HG03103 (cell line): ENCODE results near the gene SLC9A6.
"Not testable (repeated sequence)": the region's sequence is repeated elsewhere in the genome, so short reads cannot be mapped to it uniquely, and the experiment has no call there.

Experiments
- ATAC-seq: cut with Tn5 transposase; IDR thresholded peaks from one replicate; pipeline ENCODE4 v1.9.1; 2021; ENCODE audit warnings: low read depth; ENCODE audit not compliant: unreplicated experiment

Gene SLC9A6

DNA sequence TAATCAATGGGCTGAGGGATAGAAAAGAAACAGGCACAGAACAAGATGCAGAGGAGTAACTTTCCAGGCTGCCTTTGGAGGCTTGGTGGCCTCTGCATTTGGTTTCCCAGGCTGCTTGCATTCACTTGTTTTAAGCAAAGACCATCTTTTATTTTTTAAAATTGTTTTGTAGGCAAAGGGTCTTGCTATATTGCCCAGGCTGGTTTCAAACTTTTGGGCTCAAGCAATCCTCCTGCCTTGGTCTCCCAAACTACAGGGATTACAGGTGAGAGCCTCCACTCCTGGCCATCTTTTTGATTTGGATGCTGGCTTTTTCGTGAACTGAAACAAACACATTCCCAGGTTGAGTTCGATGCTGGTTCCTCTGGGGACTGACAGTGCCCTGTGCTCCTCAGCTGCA lies 74.1 kb downstream of the SLC9A6 start:
- no peak for ATAC-seq

DNA sequence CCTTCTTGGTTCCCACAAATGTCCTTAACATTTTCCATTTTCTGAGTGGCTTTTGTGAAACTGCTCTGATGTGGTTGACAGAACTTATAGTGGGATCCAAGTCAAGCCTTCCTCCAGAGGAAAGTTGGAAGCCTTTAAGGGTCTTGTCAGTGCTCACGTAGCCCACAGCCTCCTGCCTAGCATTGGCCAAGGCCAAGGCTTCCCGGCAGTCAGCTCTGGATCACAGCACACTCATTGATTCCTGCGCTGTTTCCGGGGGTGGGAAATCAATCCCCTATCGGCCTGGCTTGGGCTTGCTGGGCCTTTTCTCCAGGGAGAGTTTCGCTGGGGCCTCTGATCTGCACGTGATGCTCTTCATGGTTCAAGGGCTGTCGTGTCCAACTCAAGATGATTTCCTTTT lies 76.1 kb downstream of the SLC9A6 start:
- ATAC-seq: no peak

DNA sequence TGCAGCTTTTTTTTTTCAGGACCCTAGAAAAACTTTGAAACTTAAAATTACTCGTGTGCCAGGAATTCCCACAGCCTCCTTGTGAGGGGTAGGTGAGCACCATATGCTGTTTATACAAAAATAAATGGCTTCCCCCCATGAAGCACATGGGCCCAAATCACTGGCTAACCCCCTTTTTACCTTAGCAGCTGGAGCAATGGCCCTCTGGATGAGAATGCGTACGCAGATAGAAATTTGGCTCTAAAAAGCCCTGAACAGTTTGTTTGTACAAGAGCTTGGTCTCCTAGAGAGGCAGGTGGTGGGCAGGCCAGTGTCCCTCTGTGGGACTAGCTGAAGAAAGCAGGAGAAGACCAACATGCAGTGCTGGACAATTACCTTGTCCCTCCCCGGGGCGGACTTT lies 76.5 kb downstream of the SLC9A6 start:
- no peak for ATAC-seq

DNA sequence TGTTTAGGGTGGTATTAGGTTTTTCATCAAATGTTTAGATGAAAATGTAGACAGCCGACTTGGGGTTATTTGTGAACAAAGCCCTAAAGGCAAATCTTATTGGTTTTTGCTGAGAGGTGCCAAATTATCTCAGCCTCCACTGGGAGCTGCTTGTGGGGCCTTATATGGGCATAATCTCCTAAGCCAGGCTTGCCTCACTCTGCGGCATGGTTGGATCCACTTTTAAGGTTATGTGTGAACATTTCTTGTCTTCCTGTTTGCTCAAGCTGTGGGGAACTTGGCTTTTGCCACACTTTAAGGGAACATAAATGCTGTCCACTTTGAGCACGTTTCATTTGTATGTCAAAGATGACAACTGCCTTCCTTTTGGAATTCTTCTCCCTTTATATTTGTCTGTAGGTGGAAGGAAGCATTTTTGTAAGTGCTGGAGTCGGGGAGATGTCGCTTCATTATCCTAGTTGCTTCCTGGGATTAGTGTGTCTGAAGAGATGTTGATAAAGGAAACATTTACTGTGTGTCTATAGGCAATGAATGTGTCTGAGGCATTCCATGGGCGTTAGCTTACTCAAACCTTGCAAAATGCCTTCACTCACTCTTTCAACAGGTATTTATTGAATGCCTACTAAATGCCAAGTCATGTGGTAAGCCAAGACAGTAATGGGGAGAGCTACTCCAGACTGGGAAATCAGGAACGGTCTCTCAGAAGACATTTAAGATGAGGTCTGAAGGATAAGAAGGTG lies 78.3 kb downstream of the SLC9A6 start:
- ATAC-seq: no peak

DNA sequence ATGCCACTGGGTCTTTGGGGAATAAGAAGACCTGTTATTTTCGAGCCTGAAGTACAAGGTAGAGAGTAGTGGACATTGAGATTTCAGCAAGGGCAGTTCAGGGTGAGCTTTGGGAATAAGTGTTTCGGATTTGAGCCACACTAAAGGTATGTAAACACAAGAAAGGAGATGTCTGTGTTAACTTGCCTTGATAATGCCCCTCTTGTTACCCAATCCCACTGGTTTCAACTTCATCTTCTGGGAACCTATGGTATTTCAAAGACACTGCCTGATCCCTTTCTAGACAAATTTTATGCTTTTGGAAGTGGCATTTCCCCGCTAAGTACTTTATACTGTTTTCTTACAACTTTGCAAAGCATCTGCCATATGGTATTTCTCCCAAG lies 79.4 kb downstream of the SLC9A6 start:
- ATAC-seq: no peak

DNA sequence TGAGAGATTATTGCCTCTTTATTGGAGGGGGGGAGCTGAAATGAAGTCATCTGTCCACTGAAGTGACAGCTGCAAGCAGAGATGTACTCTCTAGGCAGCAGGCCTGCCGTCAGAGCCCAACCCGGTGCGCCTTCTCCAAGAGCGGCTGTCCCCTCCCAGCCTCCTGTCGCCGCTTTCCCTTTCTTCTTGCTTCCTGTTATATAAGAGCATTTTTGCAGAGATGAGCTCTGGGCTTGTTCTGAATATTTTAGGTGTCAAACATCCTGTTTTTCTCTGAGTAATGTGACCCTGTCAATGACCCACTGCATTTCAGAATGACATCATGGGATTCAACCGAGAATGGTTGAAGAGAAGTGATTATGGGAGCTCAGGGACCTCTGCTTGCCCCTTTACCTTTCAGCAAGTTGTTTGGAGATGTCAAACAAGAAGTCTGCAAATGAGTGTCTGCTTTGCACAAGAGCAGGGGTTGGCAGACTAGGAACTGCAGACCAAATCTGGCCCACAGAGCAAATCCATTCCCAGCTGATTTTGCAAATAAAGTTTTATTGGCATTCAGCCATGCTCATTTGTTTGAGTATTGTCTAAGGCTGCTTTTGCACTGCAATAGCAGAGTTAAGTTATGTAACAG lies 79.9 kb downstream of the SLC9A6 start:
- ATAC-seq: no peak

DNA sequence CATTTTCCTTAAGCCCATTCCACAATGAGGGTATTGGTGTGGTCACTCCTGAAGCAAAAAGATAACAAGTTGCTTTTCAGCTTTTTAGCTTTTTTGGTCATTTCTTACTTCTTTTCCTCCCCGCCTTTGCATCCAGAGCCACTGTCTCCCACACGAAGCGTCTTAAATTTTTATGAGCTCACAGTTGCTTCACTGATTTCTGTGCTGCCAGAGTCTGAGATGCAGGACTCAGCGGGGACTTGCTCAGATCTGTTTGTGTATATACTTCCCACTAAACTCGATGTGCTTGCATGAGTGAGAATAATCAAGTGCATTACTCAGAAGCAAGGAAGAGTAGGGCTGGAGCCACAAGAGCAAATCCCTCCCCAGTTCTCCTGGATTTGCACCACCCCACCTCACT lies 81.9 kb downstream of the SLC9A6 start:
- no peak for ATAC-seq

DNA sequence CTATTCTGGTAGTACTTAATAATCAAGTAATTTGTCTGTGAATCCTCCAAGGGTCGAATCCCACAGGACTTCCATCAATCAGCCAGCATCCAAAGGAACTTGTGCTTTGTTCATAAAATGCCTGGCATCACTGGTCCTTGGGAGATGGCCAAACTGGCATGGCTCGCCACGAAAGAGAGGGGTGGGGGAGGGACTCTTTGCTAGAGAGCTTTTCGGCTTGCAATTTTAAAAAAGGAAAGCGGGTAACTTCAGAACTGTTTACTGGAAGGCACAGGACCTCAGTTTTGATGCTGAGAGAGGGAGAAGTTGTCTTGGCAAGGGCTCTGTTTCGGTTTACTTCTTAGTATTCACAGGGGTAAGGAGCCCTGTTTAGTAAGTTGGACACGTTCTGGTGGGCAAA lies 82.7 kb downstream of the SLC9A6 start:
- no peak for ATAC-seq

DNA sequence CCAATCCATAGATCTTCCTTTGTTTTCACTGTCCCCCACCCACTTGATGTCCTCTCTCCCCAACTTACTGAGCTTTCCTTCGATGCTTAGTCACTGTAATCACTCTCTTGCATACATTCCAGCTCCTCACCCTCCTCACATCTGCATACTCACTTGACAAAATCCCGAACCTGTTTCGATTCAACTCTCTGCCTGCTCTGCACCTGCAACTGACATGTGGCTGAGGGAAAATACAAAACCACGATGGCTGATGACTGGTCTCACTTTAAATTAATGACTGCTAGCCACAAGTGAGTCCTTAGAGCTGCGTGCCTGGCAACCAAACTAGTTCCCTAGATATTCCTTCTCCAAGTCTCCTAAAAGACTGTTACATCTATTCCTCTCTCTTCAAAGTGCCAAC lies 91.7 kb downstream of the SLC9A6 start:
- ATAC-seq: no peak

DNA sequence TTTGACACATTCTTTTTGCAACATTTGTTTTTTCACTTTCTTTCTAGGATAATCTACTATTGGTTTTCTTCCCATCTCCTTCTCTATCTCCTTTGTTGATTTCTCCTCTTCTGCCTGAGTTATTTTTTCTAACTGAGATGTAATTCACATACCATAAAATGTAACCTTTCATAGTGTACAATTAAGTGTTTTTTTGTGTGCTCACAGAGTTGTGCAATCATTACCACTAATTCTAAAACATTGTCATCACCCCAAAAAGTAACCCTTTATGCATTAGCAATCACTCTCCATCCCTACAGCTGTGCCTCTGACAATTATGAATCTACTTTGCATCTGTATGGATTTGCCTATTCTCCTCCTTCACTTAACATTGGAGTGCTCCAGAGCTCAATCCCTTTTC lies 95.5 kb downstream of the SLC9A6 start:
- ATAC-seq: no peak

DNA sequence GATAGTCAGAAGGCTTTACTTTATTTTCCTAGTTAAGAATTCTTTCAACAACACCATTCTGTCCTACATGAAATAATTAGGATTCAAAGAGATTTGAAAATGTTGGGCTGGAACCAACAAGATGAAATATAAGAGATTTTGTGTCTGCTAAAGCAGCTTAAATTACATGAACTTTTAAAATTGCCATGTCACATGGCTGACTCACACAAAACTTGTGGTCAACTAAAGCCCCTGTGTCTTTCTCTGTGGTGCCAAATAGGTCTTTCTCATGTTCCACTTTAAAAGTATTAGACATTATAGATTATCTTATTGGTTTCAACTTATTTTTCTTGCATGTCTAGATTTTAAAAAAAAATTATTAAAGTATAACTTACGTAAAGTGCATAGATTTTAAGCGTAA lies 101.3 kb downstream of the SLC9A6 start:
- no peak for ATAC-seq

DNA sequence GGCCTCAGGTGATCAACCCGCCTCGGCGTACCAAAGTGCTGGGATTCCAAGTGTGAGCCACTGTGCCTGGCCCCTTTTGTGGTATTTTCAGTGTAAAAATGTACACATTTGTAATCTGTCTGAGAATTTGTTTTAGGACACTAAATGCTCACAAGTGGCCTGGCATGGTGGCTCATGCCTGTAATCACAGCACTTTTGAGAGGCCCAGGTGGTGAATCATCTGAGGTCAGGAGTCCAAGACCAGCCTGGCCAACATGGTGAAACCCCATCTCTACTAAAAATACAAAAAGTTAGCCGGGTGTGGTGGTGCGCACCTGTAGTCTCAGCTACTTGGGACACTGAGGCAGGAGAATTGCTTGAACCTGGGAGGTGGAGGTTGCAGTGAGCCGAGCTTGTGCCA lies 106.7 kb downstream of the SLC9A6 start:
- ATAC-seq: not testable (repeated sequence)

DNA sequence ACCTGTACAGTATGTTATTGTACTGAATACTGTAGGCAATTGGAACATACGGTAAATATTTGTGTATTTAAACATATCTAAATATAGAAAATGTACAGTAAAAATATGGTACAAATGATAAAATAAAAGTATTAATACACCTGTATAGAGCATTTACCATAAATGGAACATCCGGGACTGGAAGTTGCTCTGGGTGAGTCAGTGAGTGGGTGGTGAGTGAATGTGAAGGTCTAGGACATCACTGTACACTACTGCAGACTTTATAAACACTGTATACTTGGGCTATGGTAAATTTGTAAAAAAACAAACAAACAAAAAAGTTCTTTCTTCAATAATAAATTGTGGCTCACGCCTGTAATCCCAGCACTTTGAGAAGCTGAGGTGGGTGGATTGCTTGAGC lies 109.7 kb downstream of the SLC9A6 start:
- ATAC-seq: no peak
